ENCODE results near the gene PRR16.

GRCh38 chr5:120442694-120443093 lies 21.4 kb upstream of the PRR16 start:
- TF ChIP-seq CTCF (IDR thresholded peaks at IDR 0.05) (no peak), EP300 (IDR thresholded peaks at IDR 0.05) (no peak), POLR2AphosphoS5 (IDR thresholded peaks at IDR 0.05) (no peak)
